ENCODE measurements around the gene ADAMTS15.

Gene ADAMTS15

DNA sequence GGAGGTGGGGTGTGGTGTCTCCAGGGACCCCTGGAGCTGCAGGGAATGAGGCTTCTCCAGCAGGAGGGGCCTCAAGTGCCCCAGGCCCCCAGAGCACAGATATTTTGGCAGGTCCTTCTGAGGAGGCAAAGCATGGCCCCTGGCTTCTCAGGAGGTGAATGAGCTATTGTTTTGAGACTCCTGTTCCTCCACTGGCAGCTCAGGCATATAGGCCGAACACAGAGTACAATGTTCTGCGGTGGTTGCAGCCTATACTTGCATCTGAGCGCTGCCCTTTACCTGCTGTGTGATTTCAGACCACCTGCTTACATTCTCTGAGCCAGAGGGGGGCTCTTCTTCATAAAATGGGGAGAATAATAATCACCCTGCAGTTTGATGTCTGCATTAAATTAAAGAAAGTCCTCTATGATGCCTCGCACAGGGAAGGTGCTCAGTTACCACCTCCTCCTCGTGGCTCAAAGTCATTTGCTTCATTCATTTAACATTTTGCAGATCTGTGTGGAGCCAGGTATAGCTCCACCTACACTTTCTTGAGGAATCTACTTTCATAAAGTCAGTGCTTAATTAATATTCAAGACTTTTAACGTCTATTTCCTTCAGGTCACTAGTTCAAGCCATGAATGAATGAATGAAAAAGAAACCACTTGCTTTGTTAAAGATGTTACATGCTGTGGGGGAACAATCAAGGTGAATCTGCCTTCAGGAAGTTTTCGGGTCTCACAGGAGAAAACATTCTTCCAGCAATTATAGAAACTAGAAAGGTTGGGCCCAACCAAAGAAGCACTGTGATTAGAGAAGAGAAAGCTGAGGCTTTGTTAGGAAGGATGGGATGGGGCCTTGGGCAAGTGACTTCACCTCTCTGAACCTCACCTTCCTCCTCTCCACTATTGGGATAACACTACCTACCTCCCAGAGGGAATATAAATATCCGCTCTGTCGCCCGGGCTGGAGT is 68.4 kb downstream of the ADAMTS15 start:
- in situ Hi-C loops (cut with HindIII; ENCODE audit: low pct_ligation_motif_present, low pct_unique_long_range_greater_than_20kb, low sequenced_read_pairs), result no loop called here
- no peak for DNase-seq

DNA sequence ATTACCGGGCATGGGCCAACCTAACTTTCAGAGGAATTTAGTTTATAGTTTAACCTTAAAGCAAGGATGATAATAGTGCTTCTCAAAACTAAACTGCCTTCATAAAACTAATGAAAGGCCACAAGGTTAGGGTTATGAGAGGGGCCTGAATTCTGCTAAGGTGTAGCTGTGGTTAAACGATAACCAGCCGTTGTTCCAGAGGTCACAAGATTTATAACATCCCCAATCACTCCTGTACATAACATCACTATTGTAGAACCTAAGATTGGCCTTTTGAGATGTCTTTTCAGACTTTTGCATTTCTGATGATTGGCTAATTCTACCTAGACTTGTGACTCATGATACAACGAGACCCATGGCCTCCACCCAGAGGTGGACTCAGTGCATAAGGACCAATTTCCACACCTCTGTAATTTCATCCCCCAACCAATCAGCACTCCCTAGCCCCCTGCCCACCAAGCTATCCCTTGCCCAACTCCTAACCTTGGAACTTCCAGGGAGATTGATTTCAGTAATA is 69.8 kb downstream of the ADAMTS15 start:
- in situ Hi-C loops (cut with HindIII; ENCODE audit: low pct_ligation_motif_present, low pct_unique_long_range_greater_than_20kb, low sequenced_read_pairs), result no loop called here
- no peak for DNase-seq

DNA sequence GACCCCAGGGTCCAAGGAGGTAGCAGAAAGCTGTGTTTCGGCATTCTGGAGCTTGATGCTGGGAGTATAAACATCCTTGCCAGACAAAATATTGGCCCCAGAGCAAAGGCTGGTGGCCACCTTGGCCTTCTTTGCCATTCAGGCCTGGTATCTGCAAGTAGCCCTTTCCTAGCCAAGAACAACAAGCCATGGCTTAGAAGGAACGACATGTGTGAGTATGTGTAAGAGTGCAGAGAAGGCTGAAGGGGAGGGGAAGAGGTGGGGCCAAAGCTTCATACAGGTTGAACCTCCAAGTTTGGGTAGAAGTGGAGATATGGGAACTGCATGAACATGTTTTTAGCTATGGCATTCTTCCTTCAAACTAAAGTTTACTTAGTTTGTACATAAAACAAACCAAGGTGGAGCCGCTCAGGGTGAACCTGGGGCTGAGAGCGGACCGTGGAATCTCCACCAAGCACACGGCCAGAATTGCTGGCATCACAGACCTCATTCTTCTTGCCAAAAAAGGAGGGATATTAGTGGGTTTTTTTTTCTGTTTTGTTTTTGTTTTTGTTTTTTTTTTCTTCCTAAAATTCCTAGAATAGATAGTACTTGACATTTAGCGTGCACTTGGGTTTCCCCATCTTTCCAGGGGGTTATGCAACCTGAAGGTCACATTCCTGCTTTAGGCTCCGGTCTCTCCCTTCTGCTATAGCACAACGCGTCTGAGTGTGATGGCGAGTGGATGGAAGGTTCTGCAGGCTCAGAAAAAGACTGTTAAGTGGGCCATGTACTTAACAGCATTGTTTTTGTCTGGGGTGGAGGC is 70.9 kb downstream of the ADAMTS15 start:
- in situ Hi-C loops (cut with HindIII; ENCODE audit: low pct_ligation_motif_present, low pct_unique_long_range_greater_than_20kb, low sequenced_read_pairs), result no loop called here
- DNase-seq, result no peak

DNA sequence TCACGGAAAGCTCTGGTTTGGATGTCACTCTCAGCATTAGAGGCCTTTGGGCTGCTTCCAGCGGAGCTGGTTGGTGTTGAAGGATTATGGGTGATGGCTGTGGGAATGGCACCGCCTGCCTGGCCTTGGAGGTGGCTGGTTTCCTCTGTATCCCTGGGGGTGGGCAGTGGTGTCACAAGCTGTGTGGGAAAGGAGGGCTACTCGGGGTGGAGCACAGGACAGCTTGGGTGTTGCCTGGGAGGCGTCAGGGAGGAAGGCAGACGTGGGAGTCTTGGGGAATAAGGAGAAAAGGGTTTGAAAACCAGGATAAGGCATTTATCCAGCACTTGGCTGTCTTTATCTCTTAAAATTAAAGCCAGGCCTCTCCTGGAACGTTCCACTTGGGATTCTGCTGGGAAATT is 71.8 kb downstream of the ADAMTS15 start:
- no peak for DNase-seq
- in situ Hi-C loops (cut with HindIII; ENCODE audit: low pct_ligation_motif_present, low pct_unique_long_range_greater_than_20kb, low sequenced_read_pairs), result no loop called here

DNA sequence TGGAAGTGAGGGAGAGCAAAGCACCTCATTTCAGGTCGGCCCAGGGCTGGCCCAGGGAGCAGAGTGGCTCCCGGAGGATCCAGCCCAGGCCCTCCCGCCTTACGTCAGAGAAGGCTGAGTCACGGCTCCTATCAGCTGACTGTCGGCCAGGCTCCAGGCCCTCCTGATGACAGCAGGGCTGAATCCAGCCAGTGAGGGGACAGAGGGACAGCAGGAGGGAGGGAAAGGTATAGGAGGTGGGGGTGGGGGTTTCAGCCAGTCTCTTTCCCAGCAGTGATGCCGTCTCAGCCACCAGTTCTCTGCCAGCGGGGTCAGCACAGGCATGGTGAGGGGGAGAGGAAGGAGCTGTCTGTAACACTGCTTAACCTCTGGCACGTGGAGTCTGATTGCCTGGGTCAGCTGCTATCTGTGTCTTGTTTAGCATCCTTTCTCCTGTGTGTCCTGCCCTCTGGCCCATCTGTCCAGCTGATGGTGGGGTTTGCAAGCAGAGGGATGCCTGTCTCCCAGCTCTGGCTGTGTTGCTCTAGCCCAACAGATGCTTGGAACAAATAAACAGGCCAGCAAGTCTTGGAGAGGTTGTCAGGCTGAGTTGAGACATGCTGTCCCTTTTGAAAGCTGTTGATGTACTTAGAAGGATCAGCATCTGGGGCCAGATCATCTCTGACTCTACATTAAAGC is 74.0 kb downstream of the ADAMTS15 start:
- in situ Hi-C loops (cut with HindIII; ENCODE audit: low pct_ligation_motif_present, low pct_unique_long_range_greater_than_20kb, low sequenced_read_pairs), result no loop called here
- peak; percentile 75 for DNase-seq

DNA sequence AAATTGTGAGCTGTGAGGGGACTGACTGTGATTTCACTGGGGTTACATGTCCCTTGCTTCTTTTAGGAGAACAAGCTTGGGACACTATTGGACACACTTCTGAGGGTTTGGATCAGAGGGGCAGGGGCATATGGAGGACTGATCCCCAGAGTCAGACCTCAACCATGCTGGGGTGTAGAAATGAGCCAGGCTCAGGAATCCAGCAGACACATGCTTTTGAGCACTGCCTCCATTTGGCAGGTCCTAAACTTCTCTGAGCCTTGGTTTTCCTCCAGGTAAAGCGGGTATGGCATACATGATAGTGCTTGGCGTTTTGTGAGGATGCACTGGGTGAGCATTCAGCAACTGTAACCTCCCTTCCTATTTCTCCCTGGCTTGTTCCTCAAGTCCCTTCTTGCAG is 74.7 kb downstream of the ADAMTS15 start:
- DNase-seq, result no peak
- in situ Hi-C loops (cut with HindIII; ENCODE audit: low pct_ligation_motif_present, low pct_unique_long_range_greater_than_20kb, low sequenced_read_pairs), result no loop called here

DNA sequence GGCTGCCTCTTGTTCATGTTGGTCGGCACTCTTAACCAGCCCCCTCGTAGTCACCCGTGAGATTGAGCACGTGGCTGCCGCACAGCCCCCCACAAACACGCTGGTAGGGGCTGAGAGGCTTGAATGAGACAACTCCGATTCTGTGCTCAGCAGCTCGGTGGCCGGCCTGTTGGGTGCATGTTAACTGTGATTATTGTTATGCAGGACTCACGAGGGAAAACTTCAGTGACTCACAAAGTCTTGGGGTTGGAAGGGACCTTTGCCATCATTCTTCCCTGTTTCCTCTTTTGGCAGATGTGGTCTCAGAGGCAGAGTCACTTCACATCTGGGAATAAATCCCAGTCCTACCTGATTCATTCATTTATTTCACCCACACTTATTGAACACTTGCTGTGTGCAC is 75.2 kb downstream of the ADAMTS15 start:
- in situ Hi-C loops (cut with HindIII; ENCODE audit: low pct_ligation_motif_present, low pct_unique_long_range_greater_than_20kb, low sequenced_read_pairs), result no loop called here
- DNase-seq, result no peak

DNA sequence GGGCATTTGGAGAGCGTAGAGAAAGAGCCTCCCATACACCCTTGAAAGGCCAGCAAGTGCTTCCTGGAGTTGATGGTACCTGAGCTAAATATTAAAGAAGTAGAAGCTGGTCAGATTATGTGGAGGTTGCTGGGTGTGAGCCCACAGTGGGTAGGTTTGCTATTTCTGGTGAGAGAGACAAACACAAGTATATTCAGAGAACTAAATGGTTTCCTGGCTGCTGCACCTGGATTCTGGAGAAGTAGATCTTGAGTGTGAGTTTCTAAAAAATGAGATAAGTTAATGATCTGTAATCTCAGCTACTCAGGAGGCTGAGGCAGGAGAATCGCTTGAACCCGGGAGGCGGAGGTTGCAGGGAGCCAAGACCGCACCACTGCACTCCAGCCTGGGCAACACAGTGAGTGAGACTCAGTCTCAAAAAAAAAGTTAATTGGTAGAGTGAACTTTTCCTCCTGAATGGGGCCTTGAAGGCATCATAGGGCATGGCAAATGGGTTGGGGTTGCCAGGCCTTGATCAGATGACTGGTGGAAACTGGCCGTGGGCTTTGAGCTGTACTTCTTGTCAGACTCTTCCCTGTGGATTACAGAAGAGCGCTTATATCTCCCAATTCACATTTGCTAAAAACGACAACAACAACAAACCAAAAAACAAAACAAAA is 75.8 kb downstream of the ADAMTS15 start:
- in situ Hi-C loops (cut with HindIII; ENCODE audit: low pct_ligation_motif_present, low pct_unique_long_range_greater_than_20kb, low sequenced_read_pairs), result no loop called here
- DNase-seq, result no peak

DNA sequence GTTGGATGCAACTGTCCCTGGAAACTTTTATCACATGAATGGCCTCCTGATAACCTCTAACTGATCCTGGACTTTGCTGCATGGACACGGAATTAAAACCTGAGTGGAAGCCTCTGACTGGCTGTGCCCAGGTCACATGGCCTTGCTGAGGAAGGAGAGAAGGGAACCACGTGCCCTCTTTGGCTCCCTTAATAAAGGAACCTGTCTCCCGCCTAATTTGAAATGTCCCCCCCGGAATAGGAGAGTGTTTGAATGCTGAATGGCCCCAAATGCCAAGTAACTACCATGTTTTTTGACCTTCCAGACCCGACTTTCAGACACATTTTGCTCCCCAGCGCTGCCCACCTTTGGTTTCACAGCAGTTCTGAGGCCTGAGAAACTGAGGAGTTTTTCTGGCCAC is 76.9 kb downstream of the ADAMTS15 start:
- in situ Hi-C loops (cut with HindIII; ENCODE audit: low pct_ligation_motif_present, low pct_unique_long_range_greater_than_20kb, low sequenced_read_pairs), result no loop called here
- no peak for DNase-seq
